HG02885 (cell line): ENCODE data around the gene PAQR4.

ENCODE experiments used
- ATAC-seq: cut with Tn5 transposase; IDR thresholded peaks from one replicate; pipeline ENCODE4 v1.9.1; 2021; ENCODE audit warnings: mild to moderate bottlenecking; ENCODE audit not compliant: unreplicated experiment, poor library complexity

Gene PAQR4

DNA sequence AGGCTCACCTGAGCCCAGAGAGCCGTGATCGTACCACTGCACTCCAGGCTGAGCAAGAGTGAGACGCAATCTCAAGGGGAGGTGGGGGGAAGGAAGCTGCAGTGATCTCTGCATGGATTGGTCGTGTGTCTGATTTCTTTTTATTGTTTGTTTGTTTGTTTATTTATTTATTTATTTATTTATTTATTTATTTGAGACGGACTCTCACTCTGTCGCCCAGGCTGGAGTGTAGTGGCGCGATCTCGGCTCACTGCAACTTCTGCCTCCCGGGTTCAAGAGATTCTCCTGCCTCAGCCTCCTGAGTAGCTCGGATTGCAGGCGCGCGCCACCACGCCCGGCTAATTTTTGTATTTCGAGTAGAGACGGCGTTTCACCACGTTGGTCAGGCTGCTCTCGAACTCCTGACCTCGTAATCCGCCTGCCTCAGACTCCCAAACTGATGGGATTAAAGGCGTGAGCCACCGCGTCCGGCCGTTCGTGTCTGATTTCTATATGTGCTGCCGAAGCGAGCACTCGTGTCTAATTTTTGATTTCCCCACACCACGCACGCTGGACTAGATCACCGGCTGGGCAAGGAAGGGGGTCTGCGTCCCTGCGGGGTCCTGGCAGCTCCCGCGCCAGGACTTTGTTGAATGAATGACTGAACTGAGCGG lies 50.6 kb downstream of the PAQR4 start:
- ATAC-seq, result no peak

DNA sequence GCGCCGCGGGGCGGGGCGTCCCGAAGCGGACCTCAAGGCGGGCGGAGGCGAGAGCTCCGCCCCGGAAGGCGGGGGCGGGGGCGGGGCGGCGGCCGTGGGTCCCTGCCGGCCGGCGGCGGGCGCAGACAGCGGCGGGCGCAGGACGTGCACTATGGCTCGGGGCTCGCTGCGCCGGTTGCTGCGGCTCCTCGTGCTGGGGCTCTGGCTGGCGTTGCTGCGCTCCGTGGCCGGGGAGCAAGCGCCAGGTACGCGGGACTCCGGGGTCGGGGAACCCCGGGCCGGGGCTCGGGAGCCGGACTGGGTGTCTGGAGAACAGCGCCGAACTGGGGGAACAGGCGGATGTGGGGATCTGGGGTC lies 51.1 kb downstream of the PAQR4 start, which contains the start of gene TNFRSF12A:
TSS of gene TNFRSF12A (plus strand) at position 122 of the 357 bp plus-strand sequence. CDS start at position 152, 30 bp downstream.
- ATAC-seq, result no peak

DNA sequence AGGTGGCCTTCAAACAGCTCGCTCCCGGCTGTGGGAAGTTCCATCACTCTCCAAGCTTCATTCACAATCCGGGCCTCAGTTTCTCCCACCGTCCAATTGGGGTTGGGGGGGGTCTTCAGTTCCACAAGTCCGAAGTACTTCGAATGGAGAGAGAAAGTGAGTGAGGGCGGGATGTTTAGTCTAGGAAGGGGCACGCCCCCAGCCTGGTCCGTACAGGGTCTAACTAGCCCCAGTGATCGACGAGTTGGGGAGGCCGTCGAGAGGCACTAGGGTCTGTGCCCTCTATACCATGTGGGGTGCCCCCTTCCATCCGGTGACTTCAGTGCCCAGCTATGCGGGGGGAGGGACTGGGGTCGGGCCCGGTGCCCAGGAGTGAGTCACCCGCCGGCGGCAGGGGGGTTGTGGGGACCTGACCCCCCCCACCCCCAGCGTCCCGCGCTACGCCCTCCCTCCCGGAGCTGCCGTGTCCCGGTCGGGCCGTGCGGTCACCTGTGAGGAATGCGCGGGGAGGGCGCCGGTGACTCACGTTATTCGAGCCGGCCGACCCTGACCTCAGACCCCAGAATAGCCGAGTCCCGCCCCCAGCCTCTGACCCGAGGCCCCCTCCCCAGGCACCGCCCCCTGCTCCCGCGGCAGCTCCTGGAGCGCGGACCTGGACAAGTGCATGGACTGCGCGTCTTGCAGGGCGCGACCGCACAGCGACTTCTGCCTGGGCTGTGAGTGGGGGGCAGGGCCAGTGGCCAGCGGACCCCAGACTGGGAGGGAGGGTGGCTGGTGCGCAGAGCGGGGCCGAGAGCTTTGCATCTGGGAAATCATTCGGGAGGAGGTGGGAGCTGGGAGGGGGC lies 51.7 kb downstream of the PAQR4 start:
- ATAC-seq, result no peak

DNA sequence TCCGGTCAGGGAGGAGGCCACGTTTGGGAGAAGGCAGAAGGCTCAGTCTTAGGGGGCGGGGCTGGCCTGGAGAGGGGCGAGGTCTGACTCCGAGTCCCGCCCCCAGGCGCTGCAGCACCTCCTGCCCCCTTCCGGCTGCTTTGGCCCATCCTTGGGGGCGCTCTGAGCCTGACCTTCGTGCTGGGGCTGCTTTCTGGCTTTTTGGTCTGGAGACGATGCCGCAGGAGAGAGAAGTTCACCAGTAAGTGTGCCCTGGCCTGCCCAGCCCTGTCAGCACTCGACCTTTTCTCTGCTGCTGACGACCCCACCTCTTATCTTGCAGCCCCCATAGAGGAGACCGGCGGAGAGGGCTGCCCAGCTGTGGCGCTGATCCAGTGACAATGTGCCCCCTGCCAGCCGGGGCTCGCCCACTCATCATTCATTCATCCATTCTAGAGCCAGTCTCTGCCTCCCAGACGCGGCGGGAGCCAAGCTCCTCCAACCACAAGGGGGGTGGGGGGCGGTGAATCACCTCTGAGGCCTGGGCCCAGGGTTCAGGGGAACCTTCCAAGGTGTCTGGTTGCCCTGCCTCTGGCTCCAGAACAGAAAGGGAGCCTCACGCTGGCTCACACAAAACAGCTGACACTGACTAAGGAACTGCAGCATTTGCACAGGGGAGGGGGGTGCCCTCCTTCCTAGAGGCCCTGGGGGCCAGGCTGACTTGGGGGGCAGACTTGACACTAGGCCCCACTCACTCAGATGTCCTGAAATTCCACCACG lies 52.5 kb downstream of the PAQR4 start:
- no peak for ATAC-seq

DNA sequence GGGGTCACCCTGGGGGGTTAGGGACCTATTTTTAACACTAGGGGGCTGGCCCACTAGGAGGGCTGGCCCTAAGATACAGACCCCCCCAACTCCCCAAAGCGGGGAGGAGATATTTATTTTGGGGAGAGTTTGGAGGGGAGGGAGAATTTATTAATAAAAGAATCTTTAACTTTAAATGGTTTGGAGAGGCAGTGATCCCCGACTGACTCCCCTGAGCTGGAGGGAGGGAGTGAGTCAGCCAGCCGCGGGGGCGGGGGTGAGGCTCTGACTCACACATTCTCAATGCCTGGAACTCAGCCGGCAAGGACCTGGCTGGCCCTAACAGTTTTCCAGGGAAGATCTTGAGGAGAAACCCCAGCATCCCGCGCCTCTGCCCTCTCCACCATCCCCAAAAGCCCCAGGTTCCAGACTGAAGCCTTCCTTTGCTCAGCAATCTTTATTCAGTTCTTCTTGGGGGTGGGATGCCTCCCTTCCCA lies 53.1 kb downstream of the PAQR4 start:
- no peak for ATAC-seq

DNA sequence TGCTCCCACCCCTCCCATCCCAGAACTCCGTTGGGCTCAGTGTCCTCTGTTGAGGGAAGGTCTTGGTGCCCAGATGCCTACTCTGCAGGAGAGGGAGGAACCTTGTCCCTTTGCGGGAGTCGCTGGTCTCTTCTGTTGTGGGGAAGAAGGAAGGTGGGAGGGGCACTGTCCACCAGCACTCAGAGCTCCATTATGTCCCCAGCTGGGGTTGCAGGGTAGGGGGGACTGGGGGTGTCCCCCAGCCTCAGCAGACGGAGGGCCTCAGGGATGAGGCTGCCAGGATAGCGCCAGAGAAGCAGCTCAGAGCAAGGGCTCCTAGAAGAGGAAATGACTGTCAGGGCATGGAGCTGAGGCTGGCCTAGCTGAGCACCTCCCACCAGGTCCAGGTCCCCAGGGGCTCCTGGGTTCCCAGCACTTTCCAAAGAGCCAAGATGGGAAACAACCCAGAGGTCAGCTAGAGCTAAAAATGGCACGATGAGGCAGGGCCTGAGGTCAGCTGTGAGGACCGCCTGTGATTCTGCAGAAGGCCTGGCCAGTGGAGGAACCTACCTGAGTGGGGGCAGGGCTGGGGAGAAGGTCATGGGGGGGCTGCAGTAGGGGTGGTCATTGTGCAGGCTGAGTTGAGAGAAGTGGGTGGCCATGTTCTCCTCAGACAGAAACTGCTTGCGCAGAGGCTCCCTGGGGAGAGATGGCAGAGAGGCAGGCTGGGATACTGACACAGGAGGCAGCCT lies 53.7 kb downstream of the PAQR4 start:
- no peak for ATAC-seq
